RWPE1 (cell line): ENCODE results near the gene TMEM35A.

ENCODE experiments used
- CTCF ChIA-PET: fragments of 350-600 bp; sonication (Branson Sonifier 250); formaldehyde crosslinking; extraction: SDS; loops from one replicate; lab custom pipeline; 2021; lab: Yijun Ruan, JAX
- POLR2A ChIA-PET: fragments of 400-600 bp; formaldehyde crosslinking; extraction: SDS; loops from one replicate; lab custom pipeline; 2020; ENCODE audit warnings: antibody characterized with exemption; ENCODE audit not compliant: low non-redundant PET; lab: Yijun Ruan, JAX
- DNase-seq: peaks from one replicate; pipeline ENCODE4 v3.0.0; 2012; ENCODE audit warnings: low spot score
- H3K27ac ChIP-seq: fragments of 450-650 bp; 2 replicates; pipeline ENCODE4 v1.5.1; 2017
- TF ChIP-seq, protein P1 (sequence below): fragments of 450-650 bp; conservative IDR thresholded peaks from 2 replicates; pipeline ENCODE4 v1.5.1; 2017; ENCODE audit warnings: low read depth, mild to moderate bottlenecking

TMEM35A gene

DNA sequence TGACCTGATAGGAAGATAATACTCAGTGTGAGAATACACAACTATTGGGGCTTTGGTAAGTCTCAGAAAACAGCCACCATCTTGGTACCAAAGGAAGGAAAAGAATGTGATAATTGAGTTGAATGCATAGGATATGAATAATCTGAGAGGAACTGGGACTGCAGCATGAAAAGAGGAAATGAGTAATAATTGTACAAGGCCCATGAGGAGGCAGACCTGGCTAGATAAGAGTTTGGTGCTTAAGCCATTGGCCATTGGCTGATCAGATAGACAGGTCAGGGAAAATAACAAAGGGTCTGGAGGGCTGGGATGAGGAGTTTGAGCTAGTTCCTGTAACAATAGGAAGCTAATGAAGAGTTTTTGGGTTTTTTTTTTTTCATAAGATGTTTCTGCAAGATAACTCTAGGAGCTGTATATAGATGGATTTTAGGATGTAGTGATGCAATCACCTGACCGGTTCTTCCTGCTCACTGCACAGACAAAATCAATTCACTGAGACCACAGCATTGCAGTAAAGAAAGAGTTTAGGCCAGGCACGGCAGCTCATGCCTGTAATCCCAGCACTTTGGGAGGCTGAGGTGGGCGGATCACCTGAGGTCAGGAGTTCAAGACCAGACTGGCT is 21.5 kb upstream of the TMEM35A start:
- DNase-seq: peak; percentile 52
- no peak overlapping the region; the same call in 1 of the 2 replicates for H3K27ac ChIP-seq
- TF ChIP-seq, protein P1, sequence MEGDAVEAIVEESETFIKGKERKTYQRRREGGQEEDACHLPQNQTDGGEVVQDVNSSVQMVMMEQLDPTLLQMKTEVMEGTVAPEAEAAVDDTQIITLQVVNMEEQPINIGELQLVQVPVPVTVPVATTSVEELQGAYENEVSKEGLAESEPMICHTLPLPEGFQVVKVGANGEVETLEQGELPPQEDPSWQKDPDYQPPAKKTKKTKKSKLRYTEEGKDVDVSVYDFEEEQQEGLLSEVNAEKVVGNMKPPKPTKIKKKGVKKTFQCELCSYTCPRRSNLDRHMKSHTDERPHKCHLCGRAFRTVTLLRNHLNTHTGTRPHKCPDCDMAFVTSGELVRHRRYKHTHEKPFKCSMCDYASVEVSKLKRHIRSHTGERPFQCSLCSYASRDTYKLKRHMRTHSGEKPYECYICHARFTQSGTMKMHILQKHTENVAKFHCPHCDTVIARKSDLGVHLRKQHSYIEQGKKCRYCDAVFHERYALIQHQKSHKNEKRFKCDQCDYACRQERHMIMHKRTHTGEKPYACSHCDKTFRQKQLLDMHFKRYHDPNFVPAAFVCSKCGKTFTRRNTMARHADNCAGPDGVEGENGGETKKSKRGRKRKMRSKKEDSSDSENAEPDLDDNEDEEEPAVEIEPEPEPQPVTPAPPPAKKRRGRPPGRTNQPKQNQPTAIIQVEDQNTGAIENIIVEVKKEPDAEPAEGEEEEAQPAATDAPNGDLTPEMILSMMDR: no peak
- ChIA-PET POLR2A (no interaction called here), CTCF (no interaction called here)

GRCh38 chrX:101062176-101062575 is 16.5 kb upstream of the TMEM35A start:
- ChIA-PET CTCF (no interaction called here), POLR2A (no interaction called here)
- no peak overlapping the region for H3K27ac ChIP-seq
- no peak for DNase-seq
- TF ChIP-seq, protein P1: no peak

GRCh38 chrX:101071582-101071981 is 7.1 kb upstream of the TMEM35A start:
- ChIA-PET CTCF (no interaction called here), POLR2A (no interaction called here)
- TF ChIP-seq, protein P1: no peak
- no peak for DNase-seq
- H3K27ac ChIP-seq: no peak overlapping the region

- TF ChIP-seq, protein P1: no peak
- no peak for DNase-seq
- POLR2A ChIA-PET: no interaction called here
- H3K27ac ChIP-seq: no peak overlapping the region
- CTCF ChIA-PET: no interaction called here
Observed at GRCh38 chrX:101079736-101080270, 1.1 kb downstream of the TMEM35A start.

DNA sequence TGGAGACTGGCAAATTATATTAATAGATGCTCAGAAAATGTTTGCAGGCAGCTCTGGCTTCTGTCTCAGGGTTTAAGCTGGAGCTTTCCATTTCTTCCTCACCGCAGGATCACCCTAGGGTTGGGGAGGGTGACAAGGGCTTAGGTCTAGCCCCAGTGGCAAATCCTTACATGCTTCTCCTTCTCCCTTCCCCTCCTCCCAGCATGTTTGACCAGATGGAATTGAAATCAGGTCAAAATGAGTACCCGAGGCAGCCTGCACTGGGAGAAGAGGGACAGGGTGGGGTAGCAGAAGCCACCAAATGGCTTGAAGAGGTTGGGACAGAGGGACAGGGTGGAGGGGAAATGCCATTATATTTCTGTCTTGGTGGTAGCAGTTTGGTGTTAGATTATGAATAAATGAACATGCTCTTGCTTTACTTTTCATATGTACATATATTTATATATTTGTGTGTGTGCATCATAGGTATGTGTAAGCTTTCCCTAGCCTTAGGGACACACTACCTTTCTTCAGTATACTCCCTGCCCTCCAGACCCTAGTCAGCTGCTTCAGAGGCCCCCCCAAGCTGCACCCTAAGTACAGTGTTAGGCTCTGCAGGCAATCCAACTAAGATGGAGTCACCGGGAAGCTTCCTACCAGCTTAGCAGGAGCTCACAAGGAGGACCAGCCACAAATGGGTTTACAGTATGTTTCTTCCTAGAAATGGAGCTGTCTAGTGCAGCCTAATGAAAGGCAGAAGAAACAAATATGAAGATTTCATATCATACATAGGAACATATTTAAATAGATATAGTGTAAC is 1.8 kb downstream of the TMEM35A start:
- CTCF ChIA-PET: no interaction called here
- no peak for DNase-seq
- TF ChIP-seq, protein P1: no peak
- POLR2A ChIA-PET: no interaction called here
- H3K27ac ChIP-seq: no peak overlapping the region

DNA sequence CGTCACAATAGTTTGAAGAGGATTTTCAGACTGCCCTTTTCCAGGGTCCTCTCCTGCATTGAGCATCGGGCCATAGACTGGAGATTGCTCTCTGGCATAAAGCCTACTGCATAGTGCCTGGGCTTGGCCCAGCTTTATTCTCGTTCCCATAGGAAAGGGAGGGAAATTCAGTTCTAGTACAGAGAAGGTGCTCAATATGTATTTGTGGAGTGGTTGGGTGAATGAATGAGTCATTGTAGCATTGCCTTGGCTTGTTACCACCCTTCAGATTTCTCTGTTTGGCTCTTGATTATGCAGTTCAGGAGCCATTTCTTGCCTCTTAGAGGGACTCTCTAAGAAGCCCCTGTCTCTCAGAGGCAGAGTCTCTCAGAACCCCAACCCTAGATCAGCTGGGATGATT is 2.6 kb downstream of the TMEM35A start:
- no peak for DNase-seq
- no peak overlapping the region for H3K27ac ChIP-seq
- POLR2A ChIA-PET: no interaction called here
- CTCF ChIA-PET: no interaction called here
- TF ChIP-seq, protein P1: no peak
